HFF-Myc (cell line): Measurements from ENCODE around the gene MTMR10.

ENCODE experiments used
- DNase-seq: peaks from one replicate; pipeline ENCODE4 v3.0.0-alpha.2; 2011; ENCODE audit warnings: low read depth; ENCODE audit errors: extremely low read depth
- H3K4me3 ChIP-seq: replicated peaks from 2 replicates; pipeline ENCODE4 v1.5.1; 2011; ENCODE audit warnings: low read depth, mild to moderate bottlenecking, control low read depth, low read length
- CTCF ChIP-seq: IDR thresholded peaks from 2 replicates; pipeline ENCODE4 v1.5.1; 2012; ENCODE audit warnings: mild to moderate bottlenecking, low read depth, low read length, control low read depth; ENCODE audit errors: missing control alignments

MTMR10 gene

GRCh38 chr15:30905821-30906220, 85.6 kb downstream of the MTMR10 start:
- peak; percentile 21 for TF ChIP-seq CTCF
- H3K4me3 ChIP-seq = no peak overlapping the region
- no peak for DNase-seq

- no peak for TF ChIP-seq CTCF
These were observed 86.6 kb downstream of the MTMR10 start for GRCh38 chr15:30904812-30905211.

GRCh38 chr15:30903497-30904187, 87.8 kb downstream of the MTMR10 start, which contains the start of gene FAN1:
TSS of gene FAN1 (plus strand) at chr15:30903915. CDS start at chr15:30904664, 749 bp downstream.
- peak within 1 kb of the TSS; percentile 58 for H3K4me3 ChIP-seq
- DNase-seq = peak; percentile 68
- TF ChIP-seq CTCF = no peak

More at GRCh38 chr15:30904812-30905211, 86.6 kb downstream of the MTMR10 start:
- no peak for DNase-seq
- peak overlapping the region; percentile 58; the same call in 1 of the 2 replicates for H3K4me3 ChIP-seq

GRCh38 chr15:30901889-30902288, 89.5 kb downstream of the MTMR10 start:
- no peak for TF ChIP-seq CTCF
- no peak overlapping the region for H3K4me3 ChIP-seq
- DNase-seq = no peak

- DNase-seq = no peak
- no peak for TF ChIP-seq CTCF
- H3K4me3 ChIP-seq = no peak overlapping the region
These were observed 95.2 kb downstream of the MTMR10 start for GRCh38 chr15:30896211-30896606.

- no peak for TF ChIP-seq CTCF
- DNase-seq = no peak
- no peak overlapping the region for H3K4me3 ChIP-seq
These were observed 95.8 kb downstream of the MTMR10 start for GRCh38 chr15:30895461-30896210.
